Activated CD8-positive, alpha-beta memory T cell treated with anti-CD3 and anti-CD28 coated beads for 48 hours (primary cell): ENCODE results near the gene NTRK3.

Source experiments
- DNase-seq, 3 experiments: peaks; one replicate each; pipeline ENCODE4 v3.0.0-alpha.2; 2020; ENCODE audit warnings: low read depth in 2 of 3, low spot score in 2 of 3

The NTRK3 gene

GRCh38 chr15:88124199-88124598 is 132.3 kb downstream of the NTRK3 start:
- DNase-seq, result no peak

DNA sequence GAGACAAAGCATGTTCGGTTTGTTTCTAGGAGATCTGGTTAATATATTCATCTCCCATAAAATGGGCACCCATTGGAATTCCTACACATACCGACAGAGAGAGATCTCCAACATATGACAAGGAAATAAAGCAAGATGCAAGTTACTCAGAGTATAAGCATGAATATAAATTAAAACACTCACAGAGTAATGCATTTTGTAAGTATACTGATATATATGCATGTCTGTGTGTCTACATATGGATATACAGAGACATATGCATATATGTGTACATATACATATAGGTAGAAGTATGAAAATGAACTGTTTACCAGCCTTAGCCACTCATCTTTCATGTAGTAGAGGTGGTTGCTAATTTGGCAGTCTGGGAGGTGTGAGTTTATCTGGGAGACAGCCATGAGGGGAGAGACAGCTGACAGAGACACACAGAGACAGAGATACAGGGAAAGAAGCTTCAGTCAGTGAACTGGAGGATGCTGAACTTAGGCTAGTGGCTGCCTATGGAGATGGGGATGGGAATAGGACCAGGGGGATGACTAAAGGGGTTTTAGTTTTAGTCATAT is 134.5 kb downstream of the NTRK3 start:
- no peak for DNase-seq

DNA sequence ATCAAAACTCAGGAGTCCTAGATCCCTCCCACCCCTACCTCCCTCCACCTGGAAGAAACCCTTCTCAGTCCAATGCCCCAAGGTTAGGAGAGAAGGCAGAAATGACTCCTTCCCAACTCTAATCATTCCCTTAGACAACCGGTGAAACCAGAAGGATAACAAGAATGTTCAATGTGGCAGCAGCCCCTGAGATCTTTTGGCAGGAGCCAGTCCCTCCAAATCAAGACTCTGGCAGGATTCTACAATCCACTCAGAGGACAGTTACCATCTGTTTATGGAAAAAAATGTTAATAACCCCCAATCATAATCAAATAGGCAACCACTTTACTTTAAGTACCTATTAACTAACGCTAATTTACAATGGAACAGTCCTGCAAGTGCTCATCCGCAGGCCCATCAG is 136.5 kb downstream of the NTRK3 start:
- no peak for DNase-seq

- DNase-seq, result no peak
Observed at GRCh38 chr15:88118741-88119140, 137.8 kb downstream of the NTRK3 start.

GRCh38 chr15:88118035-88118434 is 138.5 kb downstream of the NTRK3 start:
- DNase-seq, result no peak

DNA sequence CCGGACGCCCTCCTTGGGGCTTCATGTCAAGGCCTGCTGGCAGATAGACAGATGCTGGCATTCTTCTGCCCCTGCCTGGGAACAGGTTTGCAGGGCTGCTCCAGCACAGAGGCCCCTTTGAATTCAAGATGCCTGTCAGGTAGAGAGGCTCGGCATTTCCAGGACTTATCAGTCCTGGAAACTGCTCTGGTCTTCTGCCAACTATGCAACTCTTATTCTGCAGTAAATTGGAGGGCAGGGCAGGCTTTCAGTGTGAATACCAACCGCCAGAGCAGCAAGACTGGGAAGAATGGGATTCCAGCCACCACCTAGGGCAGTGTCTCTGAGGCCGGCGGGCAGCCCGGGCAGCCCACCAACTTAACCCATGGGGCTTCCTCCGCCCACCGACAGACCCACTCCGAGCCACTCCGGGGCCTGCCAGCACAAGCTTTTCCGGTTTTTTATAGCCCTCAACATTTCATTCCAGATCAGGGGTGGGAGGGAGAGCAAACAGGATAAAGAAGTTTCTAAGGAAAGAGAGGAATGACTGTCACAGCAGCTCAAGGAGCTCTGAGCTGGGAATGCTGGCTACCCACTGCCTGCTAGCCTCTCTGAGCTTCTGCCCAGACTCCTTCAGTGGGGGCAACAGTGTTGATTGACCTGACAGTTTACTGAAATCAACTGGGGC is 140.9 kb downstream of the NTRK3 start:
- no peak for DNase-seq

DNA sequence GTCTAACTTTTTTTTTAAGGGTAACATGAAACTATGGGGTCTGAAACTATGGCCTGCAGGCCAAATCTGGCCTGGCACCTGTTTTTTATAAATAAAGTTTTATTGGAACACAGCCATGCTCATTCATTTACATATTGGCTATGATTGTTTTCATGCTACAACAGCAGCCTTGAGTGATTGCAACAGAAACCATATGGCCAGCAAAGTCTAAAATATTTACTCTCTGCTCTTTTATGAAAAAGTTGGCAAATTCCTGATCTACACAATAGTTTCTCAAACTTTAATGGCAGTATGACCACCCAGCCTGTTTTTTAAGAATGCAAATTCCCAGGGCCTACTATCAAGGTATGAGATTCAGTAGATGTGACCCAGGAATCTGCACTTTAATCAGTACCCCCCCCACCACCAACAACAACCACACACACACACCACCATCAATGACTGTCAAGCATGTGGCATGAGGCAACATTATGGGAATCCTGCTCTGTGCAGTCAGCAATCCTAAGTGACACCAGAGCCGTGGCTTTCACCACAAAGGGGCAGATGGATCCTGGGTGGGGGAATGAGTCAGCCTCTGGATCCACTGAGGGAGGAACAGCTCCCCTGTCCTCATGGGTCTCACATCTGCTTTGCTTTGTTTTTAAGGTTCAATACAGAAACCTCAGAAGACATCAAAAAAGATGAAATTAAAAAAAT is 142.8 kb downstream of the NTRK3 start:
- no peak for DNase-seq

GRCh38 chr15:88108991-88109390 is 147.5 kb downstream of the NTRK3 start:
- DNase-seq, result no peak

DNA sequence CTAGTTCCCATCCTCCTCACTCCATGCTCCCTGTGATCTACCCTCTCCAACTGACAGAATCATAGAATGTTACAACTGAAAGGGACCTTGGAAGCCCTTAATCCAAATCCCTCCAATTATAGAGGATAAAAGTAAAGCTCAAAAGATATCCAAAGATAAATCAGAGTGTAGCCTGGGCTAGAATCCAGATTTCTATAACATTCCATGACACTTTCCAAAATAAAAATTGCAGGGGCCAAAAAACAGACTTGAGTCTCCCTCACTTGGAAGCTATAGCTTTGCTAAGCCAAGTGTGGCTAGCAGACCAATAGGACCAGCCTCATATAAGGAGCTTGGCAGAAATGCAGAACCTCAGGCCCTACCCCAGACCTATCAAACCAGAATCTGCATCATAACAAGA is 148.1 kb downstream of the NTRK3 start:
- no peak for DNase-seq

DNA sequence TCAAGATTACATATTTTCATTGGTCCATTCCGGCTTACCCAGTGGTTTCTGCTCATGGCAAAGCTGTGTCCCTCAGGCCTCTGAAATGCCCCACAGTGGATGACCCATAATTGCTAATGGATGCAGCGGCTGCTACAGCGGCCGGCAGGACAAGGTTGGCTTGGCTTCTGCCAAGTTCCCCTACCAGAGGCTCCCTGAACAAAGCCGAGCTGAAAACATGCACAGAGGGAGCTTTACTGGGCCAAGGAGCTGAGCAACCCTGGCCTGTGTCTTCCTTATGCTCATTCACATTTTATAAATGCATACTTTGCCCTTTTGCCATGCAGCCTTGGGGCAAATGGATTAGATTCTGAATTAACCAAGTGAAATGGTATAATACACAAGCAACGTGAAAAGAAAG is 150.5 kb downstream of the NTRK3 start:
- no peak for DNase-seq

GRCh38 chr15:88104357-88104756 is 152.2 kb downstream of the NTRK3 start:
- DNase-seq, result no peak

- no peak for DNase-seq
Observed at GRCh38 chr15:88100181-88100580, 156.4 kb downstream of the NTRK3 start.

DNA sequence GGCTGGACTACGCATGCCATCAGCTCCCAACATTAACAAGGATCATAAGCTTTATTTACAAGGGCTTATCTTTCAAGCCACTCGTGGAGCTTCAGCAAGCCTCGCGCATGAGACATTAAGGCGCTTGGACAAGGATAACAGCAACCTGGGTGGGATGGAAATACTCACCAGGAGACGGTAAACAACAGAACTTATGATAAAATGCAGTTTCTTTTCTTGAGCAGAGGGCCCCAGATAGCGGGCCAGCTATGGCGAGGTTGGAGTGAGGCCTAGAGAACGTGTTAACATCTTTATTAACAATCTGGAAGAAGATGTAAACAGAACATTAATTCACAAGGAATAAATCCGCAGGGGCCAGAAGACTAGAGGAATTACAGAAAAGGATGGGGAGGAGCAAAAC is 158.2 kb downstream of the NTRK3 start:
- no peak for DNase-seq

DNA sequence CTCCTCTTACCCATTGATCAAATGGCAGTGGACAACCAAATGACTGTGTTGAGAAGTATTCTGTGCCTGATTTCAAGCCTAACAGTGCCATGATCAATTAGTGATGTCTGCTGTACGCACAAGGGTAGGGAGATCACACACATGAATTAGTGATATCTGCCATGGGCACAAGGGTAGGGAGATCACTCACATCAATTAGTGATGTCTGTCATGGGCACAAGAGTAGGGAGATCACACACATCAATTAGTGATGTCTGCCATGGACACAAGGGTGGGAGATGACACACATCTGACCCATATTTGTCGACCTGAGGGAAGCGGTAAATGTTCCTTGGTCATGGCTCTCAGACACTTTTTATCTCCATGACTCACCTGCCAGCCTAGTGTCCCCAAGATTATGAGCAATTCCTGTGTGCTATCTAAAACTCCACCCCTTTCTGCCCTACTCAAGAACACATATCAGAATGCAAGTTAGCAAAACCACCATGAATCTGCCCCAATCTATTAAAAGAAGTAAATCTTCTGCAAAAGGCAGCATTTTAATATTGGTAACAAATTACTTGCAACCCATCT is 165.0 kb downstream of the NTRK3 start:
- no peak for DNase-seq

- DNase-seq, result no peak
Observed at GRCh38 chr15:88090481-88091011, 166.0 kb downstream of the NTRK3 start.

GRCh38 chr15:88089731-88090130 is 166.8 kb downstream of the NTRK3 start:
- DNase-seq, result no peak

- no peak for DNase-seq
Observed at GRCh38 chr15:88089024-88089620, 167.4 kb downstream of the NTRK3 start.

DNA sequence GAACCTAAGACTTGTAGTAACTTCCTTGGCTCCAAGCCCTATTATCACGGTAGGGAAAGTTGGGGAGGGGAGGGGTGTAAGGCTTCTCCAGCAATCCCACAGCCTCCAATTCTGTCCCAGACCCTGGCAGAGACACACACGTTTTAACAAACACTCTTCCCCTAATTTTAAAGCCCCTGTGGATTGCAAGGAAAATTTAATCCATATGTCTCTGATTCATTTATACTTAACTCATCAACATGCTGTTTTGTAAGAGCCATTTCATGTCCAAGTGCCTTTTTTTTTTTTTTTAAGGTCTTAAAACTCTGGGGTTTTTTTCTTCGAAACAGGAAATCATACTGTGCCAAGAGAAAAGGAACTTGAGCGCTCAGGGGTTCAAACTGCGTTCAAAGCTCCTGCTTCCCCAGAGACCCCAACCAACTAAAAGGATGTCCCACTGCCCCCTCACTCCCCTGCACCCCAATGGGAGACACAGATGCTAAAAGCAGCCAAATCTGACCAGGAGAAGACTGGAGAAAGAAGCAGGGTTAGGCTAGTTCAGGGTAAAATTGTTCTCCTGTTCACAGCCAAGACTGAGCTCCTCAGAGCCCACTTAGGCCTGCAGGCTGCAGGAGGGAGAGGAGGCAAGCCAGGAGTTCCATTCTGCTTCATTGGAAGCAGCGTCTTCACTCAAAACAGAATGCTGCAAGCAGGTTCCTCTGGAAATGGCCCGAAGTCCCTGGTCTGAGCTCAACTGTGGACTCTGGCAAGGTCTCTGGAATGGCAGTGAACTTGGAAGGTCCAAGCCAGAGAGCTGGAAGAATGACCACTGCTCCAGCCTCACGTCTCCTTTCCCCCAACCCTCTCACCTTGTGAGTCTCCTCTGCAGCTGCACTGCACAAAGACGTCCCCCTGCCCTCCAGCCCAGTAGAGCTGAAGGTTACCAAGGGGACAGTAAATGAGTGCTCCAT is 172.5 kb downstream of the NTRK3 start:
- DNase-seq, result no peak

- no peak for DNase-seq
Observed at GRCh38 chr15:88080616-88081015, 175.9 kb downstream of the NTRK3 start.

DNA sequence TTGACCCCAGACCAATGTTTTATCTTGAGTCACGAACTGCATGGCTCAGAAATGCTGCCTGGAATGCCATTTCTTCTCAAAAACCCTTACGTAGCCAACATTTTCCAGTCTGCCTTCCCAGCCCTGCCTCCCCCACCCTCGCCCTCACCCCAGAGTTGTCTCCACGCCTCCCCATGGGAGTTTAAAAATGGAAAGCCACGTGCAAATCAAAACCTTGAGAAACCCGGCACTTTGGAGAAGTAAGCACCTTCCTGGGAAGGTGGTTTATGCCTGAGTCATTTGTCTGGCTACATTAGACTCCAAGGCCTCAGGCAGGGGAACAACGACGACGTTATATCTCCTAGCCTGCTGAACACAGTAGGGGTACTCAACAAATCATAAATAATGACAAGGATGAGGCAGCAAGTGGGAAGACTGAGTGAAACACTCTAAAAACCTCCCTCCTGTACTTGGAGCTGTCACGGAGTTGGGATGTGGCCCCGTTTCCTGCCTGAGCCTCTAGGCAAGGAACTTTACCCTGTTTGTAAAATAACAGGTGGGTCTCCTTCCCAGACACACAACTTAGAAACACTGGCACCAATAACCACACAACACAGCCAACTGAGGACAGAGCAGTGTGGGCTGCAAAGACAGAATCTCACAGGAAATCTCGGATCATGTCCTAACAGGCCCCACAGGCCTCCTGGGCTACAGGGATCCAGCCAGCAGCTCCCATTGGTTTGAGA is 179.1 kb downstream of the NTRK3 start:
- DNase-seq, result no peak
